Tibial nerve (tissue), 4 donors: ENCODE data around the gene NR2C1.

Source experiments
- CTCF ChIP-seq, 5 experiments: fragments of 200-600 bp in 3 of 5; fragments of 450-650 bp in 2 of 5; sonication (generic) in 3 of 5; IDR thresholded peaks; one replicate each; pipeline ENCODE4 v1.5.1; 2016 to 2019; ENCODE audit warnings: antibody characterized with exemption in 5 of 5, mild to moderate bottlenecking in 3 of 5, moderate library complexity in 2 of 5
- EP300 ChIP-seq, 2 donors: sonication (generic); formaldehyde crosslinking; IDR thresholded peaks; one replicate each; pipeline ENCODE4 v1.6.1; 2017; ENCODE audit warnings: antibody characterized with exemption in 2 of 2, mild to moderate bottlenecking in 1 of 2
- POLR2A ChIP-seq, 2 donors: fragments of 450-650 bp; IDR thresholded peaks; one replicate each; pipeline ENCODE4 v1.6.1; 2017; ENCODE audit warnings: antibody characterized with exemption in 2 of 2, mild to moderate bottlenecking in 2 of 2, moderate library complexity in 2 of 2

- no peak for TF ChIP-seq CTCF (IDR thresholded peaks at IDR 0.05)
- no peak for TF ChIP-seq EP300 (IDR thresholded peaks at IDR 0.05)
- no peak for TF ChIP-seq POLR2A (IDR thresholded peaks at IDR 0.05)
Measured at GRCh38 chr12:95016120-95016519, 57.3 kb downstream of the NR2C1 start.
